DOHH2 (cell line): ENCODE data around the gene BLVRB.

Experiments used
- CTCF ChIP-seq: fragments of 200-600 bp; sonication (generic); IDR thresholded peaks from one replicate; pipeline ENCODE4 v1.5.1; 2014; ENCODE audit warnings: antibody characterized with exemption, mild to moderate bottlenecking, low read depth, low read length; ENCODE audit not compliant: poor library complexity, severe bottlenecking
- EZH2phosphoT487 ChIP-seq: fragments of 200-600 bp; sonication (generic); IDR thresholded peaks from 2 replicates; pipeline ENCODE4 v1.6.1; 2017; ENCODE audit warnings: borderline replicate concordance, mild to moderate bottlenecking, antibody characterized with exemption, low read length, moderate library complexity, mixed read lengths

- peak; percentile 86 for TF ChIP-seq CTCF
- no peak for TF ChIP-seq EZH2phosphoT487
Measured at GRCh38 chr19:40425450-40426287, 39.9 kb downstream of the BLVRB start, which contains the start of gene SERTAD1.
